DND-41 (cell line): ENCODE measurements around the gene IGFBP6.

Source experiments
- CTCF ChIP-seq: IDR thresholded peaks from 2 replicates; pipeline ENCODE4 v1.5.1; 2012; ENCODE audit warnings: borderline replicate concordance, low read length, moderate library complexity, mild to moderate bottlenecking; ENCODE audit not compliant: poor library complexity, severe bottlenecking; ENCODE audit errors: extremely low read depth
- EZH2 ChIP-seq: IDR thresholded peaks from 3 replicates; pipeline ENCODE4 v1.6.1; 2012; ENCODE audit warnings: borderline replicate concordance, low read depth, mild to moderate bottlenecking, moderate library complexity, low read length, inconsistent platforms; ENCODE audit not compliant: severe bottlenecking

GRCh38 chr12:53124352-53124723, 26.9 kb downstream of the IGFBP6 start:
- TF ChIP-seq CTCF, result no peak
- no peak for TF ChIP-seq EZH2
